Mucosa of rectum (tissue), 2 donors: ENCODE measurements around the gene PRIM2.
"Not testable (repeated sequence)": the region's sequence is repeated elsewhere in the genome, so short reads cannot be mapped to it uniquely, and the experiment has no call there.

Experiments
- H3K27ac ChIP-seq, 2 donors: one replicate each; pipeline ENCODE4 v1.7.0; 2013; ENCODE audit warnings: inconsistent platforms in 2 of 2, low read depth in 2 of 2, low read length in 2 of 2
- H3K27me3 ChIP-seq, 2 donors: one replicate each; pipeline ENCODE4 v1.7.0; 2013; ENCODE audit warnings: low read length in 2 of 2; ENCODE audit not compliant: control insufficient read depth in 2 of 2, insufficient read depth in 2 of 2
- H3K36me3 ChIP-seq, 2 donors: one replicate each; pipeline ENCODE4 v1.7.0; 2013; ENCODE audit warnings: low read length in 2 of 2; ENCODE audit not compliant: control insufficient read depth in 2 of 2, insufficient read depth in 2 of 2
- H3K4me1 ChIP-seq, 2 donors: one replicate each; pipeline ENCODE4 v1.7.0; 2013; ENCODE audit warnings: low read length in 2 of 2, mild to moderate bottlenecking in 1 of 2; ENCODE audit not compliant: control insufficient read depth in 2 of 2, insufficient read depth in 2 of 2
- H3K4me3 ChIP-seq, 2 donors: one replicate each; pipeline ENCODE4 v1.7.0; 2013; ENCODE audit warnings: low read length in 2 of 2
- H3K9ac ChIP-seq, 2 donors: one replicate each; pipeline ENCODE4 v1.7.0; 2013; ENCODE audit warnings: low read length in 2 of 2, low read depth in 1 of 2, mild to moderate bottlenecking in 1 of 2
- H3K9me3 ChIP-seq, 2 donors: one replicate each; pipeline ENCODE4 v1.7.0; 2013; ENCODE audit warnings: low read length in 2 of 2; ENCODE audit not compliant: control insufficient read depth in 2 of 2
- donor health status: healthy.
- donor health status: Normal muscosa, but diverticular disease.

PRIM2 gene

DNA sequence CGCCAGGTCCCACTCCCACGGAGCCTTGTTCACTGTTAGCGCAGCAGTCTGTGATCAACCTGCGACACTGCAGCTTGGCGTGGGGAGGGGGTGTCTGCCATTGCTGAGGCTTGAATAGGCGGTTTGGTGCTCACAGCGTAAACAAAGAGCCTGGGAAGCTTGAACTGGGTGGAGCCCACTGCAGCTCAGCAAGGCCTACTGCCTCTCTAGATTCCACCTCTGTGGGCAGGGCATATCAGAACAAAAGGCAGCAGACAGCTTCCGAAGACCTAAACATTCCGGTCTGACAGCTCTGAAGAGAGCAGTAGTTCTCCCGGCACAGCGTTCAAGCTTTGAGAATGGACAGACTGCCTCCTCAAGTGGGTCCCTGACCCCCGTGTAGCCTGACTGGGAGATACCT lies 29.3 kb upstream of the PRIM2 start:
- not testable (repeated sequence) for H3K4me1 ChIP-seq, H3K27ac ChIP-seq, H3K27me3 ChIP-seq, H3K36me3 ChIP-seq, H3K9me3 ChIP-seq, H3K9ac ChIP-seq, H3K4me3 ChIP-seq

DNA sequence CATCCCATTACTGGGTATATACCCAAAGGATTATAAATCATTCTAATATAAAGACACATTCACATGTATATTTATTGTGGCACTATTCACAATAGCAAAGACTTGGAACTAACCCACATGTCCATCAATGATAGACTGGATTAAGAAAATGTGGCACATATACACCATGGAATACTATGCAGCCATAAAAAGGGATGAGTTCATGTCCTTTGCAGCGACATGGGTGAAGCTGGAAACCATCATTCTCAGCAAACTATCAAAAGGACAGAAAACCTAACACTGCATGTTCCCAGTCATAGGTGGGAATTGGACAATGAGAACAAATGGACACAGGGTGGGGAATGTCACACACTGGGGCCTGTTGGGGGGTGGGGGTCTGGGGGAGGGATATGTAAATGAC lies 24.0 kb upstream of the PRIM2 start:
- H3K4me1 ChIP-seq, H3K27ac ChIP-seq, H3K27me3 ChIP-seq, H3K4me3 ChIP-seq, H3K9me3 ChIP-seq, H3K9ac ChIP-seq, H3K36me3 ChIP-seq: not testable (repeated sequence)

DNA sequence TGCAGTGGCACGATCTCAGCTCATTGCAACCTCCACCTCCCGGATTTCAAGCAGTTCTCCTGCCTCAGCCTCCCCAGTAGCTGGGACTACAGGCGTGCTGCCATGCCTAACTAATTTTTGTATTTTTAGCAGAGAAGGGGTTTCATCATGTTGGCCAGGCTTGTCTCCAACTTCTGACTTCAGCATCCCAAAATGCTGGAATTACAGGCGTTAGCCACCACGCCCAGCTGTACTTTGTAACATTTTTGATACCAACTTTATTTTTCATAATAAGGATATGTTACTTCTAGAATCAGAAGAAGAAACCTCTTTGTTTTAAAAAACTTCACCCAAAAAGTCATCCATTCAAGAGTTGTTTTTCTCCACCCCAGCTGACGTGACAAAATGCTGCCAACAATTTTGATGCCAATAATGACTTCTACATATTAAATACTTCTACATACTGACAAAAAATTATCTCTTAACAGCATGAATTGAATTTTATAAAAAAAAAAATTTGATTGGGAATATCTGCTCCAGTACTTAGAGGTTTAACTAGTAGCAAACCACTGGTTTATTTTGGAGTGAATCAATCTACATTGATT lies 22.5 kb upstream of the PRIM2 start:
- H3K9ac ChIP-seq: no peak overlapping the region
- no peak overlapping the region for H3K4me3 ChIP-seq
- no peaks in the 10 kb centered on the region for H3K36me3 ChIP-seq
- H3K27ac ChIP-seq: no peak overlapping the region
- H3K27me3 ChIP-seq: no peaks in the 10 kb centered on the region
- no peaks in the 10 kb centered on the region for H3K9me3 ChIP-seq
- no peaks in the 10 kb centered on the region for H3K4me1 ChIP-seq

DNA sequence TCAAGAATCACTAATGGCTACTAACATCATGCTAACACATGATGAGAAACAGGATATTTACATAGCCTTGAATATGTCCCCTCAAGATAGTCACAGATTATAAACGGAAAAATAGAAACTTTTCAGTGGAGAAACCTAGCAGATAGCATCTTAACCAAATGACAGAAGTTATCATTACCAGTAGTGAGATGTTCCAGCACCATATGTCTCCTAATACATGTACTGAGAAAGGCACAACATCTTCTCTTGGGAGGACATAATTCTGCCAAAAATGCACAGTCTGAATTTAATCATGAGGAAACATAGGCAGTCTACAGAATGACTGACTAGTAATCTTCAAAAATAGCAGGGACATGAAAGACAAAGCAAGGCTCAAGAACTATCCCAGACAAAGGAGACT lies 19.9 kb upstream of the PRIM2 start:
- Histone ChIP-seq H3K4me1 (no peaks in the 10 kb centered on the region), H3K36me3 (no peaks in the 10 kb centered on the region), H3K9ac (no peak overlapping the region), H3K27me3 (no peaks in the 10 kb centered on the region), H3K27ac (no peak overlapping the region), H3K9me3 (no peaks in the 10 kb centered on the region), H3K4me3 (no peak overlapping the region)

DNA sequence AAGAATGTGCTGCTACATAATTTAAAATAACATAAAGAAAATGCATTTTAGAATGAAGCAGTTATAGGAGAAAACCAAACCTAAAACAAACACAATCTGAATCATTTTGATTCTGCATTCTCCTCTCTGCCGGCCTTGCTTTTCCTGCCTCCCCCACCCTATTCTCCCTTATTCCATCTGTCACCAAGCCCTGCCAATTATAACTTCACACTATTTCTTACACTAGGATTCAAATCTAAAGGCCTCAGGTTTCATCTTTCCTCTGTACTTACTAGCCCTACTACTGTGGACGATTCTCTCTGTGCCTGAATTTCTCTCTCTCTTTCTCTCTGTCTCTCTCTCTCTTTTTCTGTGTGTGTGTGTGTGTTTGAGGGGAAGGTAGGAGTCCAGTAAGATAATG lies 18.7 kb upstream of the PRIM2 start:
- H3K27me3 ChIP-seq: no peaks in the 10 kb centered on the region
- H3K9ac ChIP-seq: no peak overlapping the region
- no peak overlapping the region for H3K27ac ChIP-seq
- no peaks in the 10 kb centered on the region for H3K4me1 ChIP-seq
- H3K36me3 ChIP-seq: no peaks in the 10 kb centered on the region
- no peaks in the 10 kb centered on the region for H3K9me3 ChIP-seq
- H3K4me3 ChIP-seq: no peak overlapping the region

DNA sequence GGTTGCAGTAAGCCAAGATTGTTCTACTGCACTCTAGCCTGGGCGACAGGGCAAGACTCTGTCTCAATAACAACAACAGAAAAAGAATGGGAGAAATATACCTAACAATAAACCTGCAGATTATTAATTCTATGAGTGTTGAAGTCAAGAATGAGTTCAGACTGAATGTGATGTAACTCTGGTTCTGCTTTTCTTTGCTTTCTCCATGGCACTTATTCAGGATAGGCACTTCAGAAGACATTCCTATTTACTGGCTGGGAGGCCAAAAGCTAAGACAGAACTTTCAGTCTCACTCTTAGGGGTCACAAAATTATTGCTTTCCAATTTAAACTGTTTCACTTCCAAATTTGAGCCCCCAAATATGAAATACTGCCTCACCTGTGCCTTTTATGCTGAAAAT lies 15.7 kb upstream of the PRIM2 start:
- H3K27ac ChIP-seq: peak overlapping the region in 1 of 2 donors; percentile 57
- no peak overlapping the region for H3K9ac ChIP-seq
- no peaks in the 10 kb centered on the region for H3K9me3 ChIP-seq

DNA sequence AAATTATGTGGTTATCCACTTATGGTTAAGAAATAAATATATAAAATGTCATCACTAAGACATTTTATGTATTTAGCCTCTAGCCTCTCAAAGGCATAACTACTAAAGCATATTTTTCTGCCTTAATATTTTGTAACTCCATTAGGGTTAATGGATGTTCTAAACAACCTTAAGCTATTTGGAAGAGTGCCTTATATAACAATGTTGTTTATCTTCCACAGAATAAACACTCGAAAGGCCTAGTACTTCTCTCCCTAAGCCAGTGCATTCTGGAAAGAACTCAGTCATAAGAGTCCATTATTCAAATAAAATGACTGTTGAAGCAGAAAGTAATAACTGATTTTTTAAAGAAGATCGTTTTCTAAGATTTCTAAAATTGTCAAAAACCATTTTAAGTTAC lies 15.0 kb upstream of the PRIM2 start:
- Histone ChIP-seq H3K27ac (no peak overlapping the region), H3K4me3 (no peak overlapping the region), H3K4me1 (peaks cover 0 to 2% of the 10 kb centered on the region in 2 donors), H3K9me3 (no peaks in the 10 kb centered on the region), H3K27me3 (no peaks in the 10 kb centered on the region), H3K36me3 (no peaks in the 10 kb centered on the region), H3K9ac (no peak overlapping the region)

More for the DNA sequence above, 15.7 kb upstream of the PRIM2 start:
- Histone ChIP-seq H3K36me3 (no peaks in the 10 kb centered on the region), H3K4me3 (no peak overlapping the region), H3K4me1 (peaks cover 0 to 2% of the 10 kb centered on the region in 2 donors), H3K27me3 (no peaks in the 10 kb centered on the region)

DNA sequence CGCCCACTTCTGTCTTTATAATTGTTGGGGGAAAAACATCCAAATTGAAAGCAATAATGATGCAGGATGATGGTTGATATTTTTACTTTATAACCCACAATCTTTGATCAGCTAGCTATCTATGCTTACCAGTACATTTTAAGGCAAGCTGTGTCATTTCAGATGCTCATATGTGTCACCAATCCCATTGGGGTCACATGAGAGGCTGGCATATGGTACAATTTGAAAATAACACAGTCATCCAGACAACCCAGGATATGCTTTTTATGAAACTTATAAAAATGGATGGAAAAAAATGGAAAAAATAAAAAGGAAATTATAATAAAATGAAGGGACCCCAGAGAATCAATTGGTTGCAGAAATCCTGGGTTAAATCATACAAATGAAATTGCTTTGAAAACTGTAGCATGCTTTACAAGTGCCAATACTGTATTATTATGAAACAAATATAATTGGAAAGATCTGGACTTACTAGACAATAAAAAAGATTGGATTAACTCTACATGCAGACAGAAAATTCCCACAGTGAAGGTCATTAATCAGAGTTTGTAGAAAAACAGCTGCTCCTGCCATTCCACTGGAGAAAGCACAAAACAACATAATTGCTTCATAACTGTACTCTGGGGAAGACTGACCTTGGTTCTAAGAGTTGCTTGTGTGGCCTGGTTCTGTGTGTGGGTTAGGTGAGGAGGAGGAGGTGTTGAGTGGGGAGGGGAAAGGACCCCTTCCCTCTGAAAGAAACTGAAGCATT lies 13.3 kb upstream of the PRIM2 start:
- H3K27me3 ChIP-seq: no peaks in the 10 kb centered on the region
- H3K9ac ChIP-seq: no peak overlapping the region
- no peak overlapping the region for H3K4me3 ChIP-seq
- peaks cover 0 to 2% of the 10 kb centered on the region in 2 donors for H3K4me1 ChIP-seq
- H3K27ac ChIP-seq: peak overlapping the region; percentile 53 to 64
- no peaks in the 10 kb centered on the region for H3K9me3 ChIP-seq
- no peaks in the 10 kb centered on the region for H3K36me3 ChIP-seq

DNA sequence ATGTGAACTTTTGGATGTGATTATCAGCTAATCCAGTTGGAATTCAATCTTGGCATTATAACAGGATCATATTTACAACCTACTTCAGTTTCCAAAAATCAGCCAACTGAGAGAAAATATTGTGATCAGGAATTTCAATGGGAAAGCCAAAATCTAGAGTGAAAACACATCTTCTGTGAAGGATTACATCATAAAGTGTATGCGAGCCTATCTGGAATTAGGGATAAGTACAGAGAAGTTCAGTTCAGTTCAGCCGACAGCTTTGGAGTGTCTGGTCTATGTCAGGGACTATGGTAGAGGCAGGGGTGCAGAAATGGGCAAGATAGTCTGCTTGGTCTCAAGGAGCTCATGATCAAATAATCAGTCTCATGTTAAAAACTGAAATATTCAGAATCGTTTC lies 12.3 kb upstream of the PRIM2 start:
- H3K9me3 ChIP-seq: no peaks in the 10 kb centered on the region
- peak overlapping the region; percentile 12 to 63 for H3K27ac ChIP-seq
- no peaks in the 10 kb centered on the region for H3K36me3 ChIP-seq
- peaks cover 0 to 2% of the 10 kb centered on the region in 2 donors for H3K4me1 ChIP-seq
- H3K27me3 ChIP-seq: no peaks in the 10 kb centered on the region
- H3K9ac ChIP-seq: no peak overlapping the region
- no peak overlapping the region for H3K4me3 ChIP-seq

DNA sequence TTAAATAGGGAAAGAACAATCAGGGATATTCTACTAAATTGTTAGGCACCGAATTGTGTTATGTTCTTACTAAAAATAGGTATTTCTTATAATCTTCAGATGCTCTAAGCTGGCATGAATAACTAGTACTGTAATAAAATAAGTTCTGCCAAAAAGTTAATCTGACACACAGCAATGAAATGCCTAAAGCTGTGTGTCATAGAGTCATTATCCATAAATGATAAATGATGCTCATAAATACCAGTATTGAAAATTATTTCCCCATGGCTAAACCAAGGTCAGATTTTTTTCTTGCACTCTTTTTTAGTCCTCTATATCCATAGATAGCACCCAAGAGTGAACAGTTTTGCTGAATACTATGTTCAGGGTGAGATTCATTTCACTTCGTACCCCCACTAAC lies 11.7 kb upstream of the PRIM2 start:
- peak overlapping the region; percentile 12 to 63 for H3K27ac ChIP-seq

More for the DNA sequence above, 11.7 kb upstream of the PRIM2 start:
- Histone ChIP-seq H3K9ac (no peak overlapping the region), H3K4me1 (peaks cover 0 to 2% of the 10 kb centered on the region in 2 donors), H3K36me3 (no peaks in the 10 kb centered on the region), H3K27me3 (no peaks in the 10 kb centered on the region), H3K4me3 (no peak overlapping the region), H3K9me3 (no peaks in the 10 kb centered on the region)
